A549 (cell line): Measurements from ENCODE around the gene METTL16. TPM values are rescaled to one million over a fixed set of nuclear protein-coding genes. Genes with fewer than 3 reads are reported as not detected.

Experiments used
- ATAC-seq, 2 experiments: fragments of 200-7000 bp in 1 of 2; fragments of >200 bp in 1 of 2; cut with Nextera tagmentation in 1 of 2; cut with Tn5 transposase in 1 of 2; 3 replicates each; pipeline versions ENCODE4 v1.8.0 to v1.9.1; 2018 to 2020; ENCODE audit warnings: mild to moderate bottlenecking in 1 of 2, moderate library complexity in 1 of 2
- CTCF ChIA-PET: fragments of 300-600 bp; sonication (Branson Sonifier 250); formaldehyde crosslinking; extraction: SDS; loops from one replicate; lab custom pipeline; 2021; ENCODE audit warnings: antibody characterized with exemption, inconsistent platforms; lab: Yijun Ruan, JAX
- POLR2A ChIA-PET: fragments of 350-600 bp; formaldehyde crosslinking; extraction: SDS; loops from one replicate; lab custom pipeline; 2021; ENCODE audit warnings: antibody characterized with exemption, inconsistent platforms; lab: Yijun Ruan, JAX
- DNase-seq, 2 experiments: peaks; one replicate each; pipeline versions ENCODE4 v3.0.0 to v3.0.0-alpha.2; 2011 to 2016; ENCODE audit warnings: low read depth in 1 of 2, low spot score in 1 of 2
- FAIRE-seq: peaks from 2 replicates; lab custom pipeline; 2011; peaks lifted over from hg19 to GRCh38; lab: Jason Lieb, UNC
- H3K27ac ChIP-seq, 2 experiments: fragments of >200 bp; sonication (Bioruptor Twin); formaldehyde crosslinking; 3 replicates each; pipeline ENCODE4 v1.5.1; 2016 to 2017
- H3K4me1 ChIP-seq: fragments of >200 bp; sonication (Bioruptor Twin); formaldehyde crosslinking; 3 replicates; pipeline ENCODE4 v1.6.1; 2016
- H3K4me2 ChIP-seq: fragments of >200 bp; sonication (Bioruptor Twin); formaldehyde crosslinking; 3 replicates; pipeline ENCODE4 v1.6.1; 2016
- H3K4me3 ChIP-seq: fragments of >200 bp; sonication (Bioruptor Twin); formaldehyde crosslinking; 3 replicates; pipeline ENCODE4 v1.5.1; 2016
- H3K9me3 ChIP-seq: fragments of >200 bp; sonication (Bioruptor Twin); formaldehyde crosslinking; 3 replicates; pipeline ENCODE4 v1.6.1; 2016
- CBX2 ChIP-seq: fragments of 200-600 bp; sonication (generic); IDR thresholded peaks from 2 replicates; pipeline ENCODE4 v1.6.1; 2016; ENCODE audit warnings: low read depth, mild to moderate bottlenecking, borderline replicate concordance
- CEBPB ChIP-seq, 2 experiments: fragments of >200 bp in 1 of 2; sonication (Bioruptor Twin) in 1 of 2; formaldehyde crosslinking in 1 of 2; IDR thresholded peaks; 2 replicates each; pipeline ENCODE4 v1.6.1; 2012 to 2016
- CHD2 ChIP-seq: fragments of 150-350 bp; IDR thresholded peaks from 2 replicates; pipeline ENCODE4 v1.6.1; 2014; ENCODE audit warnings: low read length; ENCODE audit not compliant: partially characterized antibody
- E2F6 ChIP-seq: IDR thresholded peaks from 2 replicates; pipeline ENCODE4 v1.6.1; 2012; ENCODE audit warnings: low read depth, borderline replicate concordance
- EHF ChIP-seq: fragments of 250-450 bp; sonication (Bioruptor Pico); IDR thresholded peaks from 2 replicates; pipeline ENCODE4 v1.5.0; 2020; ENCODE audit warnings: mild to moderate bottlenecking
- ESRRA ChIP-seq: fragments of 150-350 bp; IDR thresholded peaks from 2 replicates; pipeline ENCODE4 v1.6.1; 2014; ENCODE audit warnings: mild to moderate bottlenecking, low read length, borderline replicate concordance
- FOSL2 ChIP-seq, 2 experiments: fragments of 450-650 bp in 1 of 2; fragments of >200 bp in 1 of 2; sonication (Bioruptor Twin) in 1 of 2; formaldehyde crosslinking; IDR thresholded peaks; 2 replicates each; pipeline versions ENCODE4 v1.5.0 to v1.6.1; 2016 to 2020; ENCODE audit warnings: mild to moderate bottlenecking in 1 of 2, moderate library complexity in 1 of 2
- HDAC2 ChIP-seq: fragments of 200-600 bp; sonication (generic); IDR thresholded peaks from 2 replicates; pipeline ENCODE4 v1.6.1; 2016
- HEYL ChIP-seq: fragments of 250-450 bp; sonication (Bioruptor Pico); IDR thresholded peaks from 2 replicates; pipeline ENCODE4 v1.8.0; 2021; ENCODE audit warnings: mild to moderate bottlenecking, moderate library complexity
- HOXA7 ChIP-seq: fragments of 250-450 bp; sonication (Bioruptor Pico); IDR thresholded peaks from 2 replicates; pipeline ENCODE4 v1.5.0; 2020; ENCODE audit warnings: mild to moderate bottlenecking, moderate library complexity
- HOXB13 ChIP-seq: fragments of 250-450 bp; sonication (Bioruptor Pico); IDR thresholded peaks from 2 replicates; pipeline ENCODE4 v1.5.0; 2020; ENCODE audit warnings: low read depth, mild to moderate bottlenecking, moderate library complexity
- HOXB5 ChIP-seq: fragments of 250-450 bp; sonication (Bioruptor Pico); IDR thresholded peaks from 2 replicates; pipeline ENCODE4 v1.5.0; 2020; ENCODE audit warnings: mild to moderate bottlenecking, moderate library complexity
- JUNB ChIP-seq: fragments of >200 bp; sonication (Bioruptor Twin); formaldehyde crosslinking; IDR thresholded peaks from 2 replicates; pipeline ENCODE4 v1.6.1; 2016
- KDM1A ChIP-seq: fragments of 200-600 bp; sonication (generic); IDR thresholded peaks from 2 replicates; pipeline ENCODE4 v1.6.1; 2016; ENCODE audit warnings: low read depth, mild to moderate bottlenecking
- KDM5A ChIP-seq: fragments of 200-600 bp; sonication (generic); IDR thresholded peaks from 2 replicates; pipeline ENCODE4 v1.6.1; 2016; ENCODE audit warnings: antibody characterized with exemption, mild to moderate bottlenecking
- MAFK ChIP-seq: fragments of 450-650 bp; IDR thresholded peaks from 2 replicates; pipeline ENCODE4 v1.6.1; 2014; ENCODE audit not compliant: partially characterized antibody
- MYC ChIP-seq: IDR thresholded peaks from 2 replicates; pipeline ENCODE4 v1.6.1; 2012; ENCODE audit warnings: mild to moderate bottlenecking, inconsistent platforms, low read length, improper control_type of control experiment, borderline replicate concordance
- NFE2L2 ChIP-seq: fragments of 150-350 bp; conservative IDR thresholded peaks from 2 replicates; pipeline ENCODE4 v1.6.1; 2014; ENCODE audit warnings: low read length
- NR3C1 ChIP-seq: fragments of >200 bp; sonication (Bioruptor Twin); formaldehyde crosslinking; IDR thresholded peaks from 3 replicates; pipeline ENCODE4 v1.6.1; 2017
- PHF8 ChIP-seq: fragments of 200-600 bp; sonication (generic); IDR thresholded peaks from 2 replicates; pipeline ENCODE4 v1.6.1; 2016; ENCODE audit warnings: low read depth, mild to moderate bottlenecking, antibody characterized with exemption, moderate library complexity, borderline replicate concordance
- POLR2A ChIP-seq: IDR thresholded peaks from 2 replicates; pipeline ENCODE4 v1.6.1; 2012; ENCODE audit warnings: mild to moderate bottlenecking, low read length
- POLR2AphosphoS2 ChIP-seq: conservative IDR thresholded peaks from 2 replicates; pipeline ENCODE4 v1.6.1; 2012; ENCODE audit warnings: low read length, improper control_type of control experiment, inconsistent platforms
- RAD21 ChIP-seq, 2 experiments: fragments of >200 bp in 1 of 2; sonication (Bioruptor Twin) in 1 of 2; formaldehyde crosslinking in 1 of 2; IDR thresholded peaks in 1 of 2; conservative IDR thresholded peaks in 1 of 2; 2 replicates in 1 of 2; 3 replicates in 1 of 2; pipeline ENCODE4 v1.6.1; 2012 to 2018; ENCODE audit warnings: inconsistent platforms in 1 of 2
- RCOR1 ChIP-seq: fragments of 150-350 bp; IDR thresholded peaks from 2 replicates; pipeline ENCODE4 v1.6.1; 2014; ENCODE audit warnings: antibody characterized with exemption, low read length, low read depth
- RFX5 ChIP-seq: fragments of 450-650 bp; IDR thresholded peaks from 2 replicates; pipeline ENCODE4 v1.7.1; 2014; ENCODE audit warnings: antibody characterized with exemption, mild to moderate bottlenecking, moderate library complexity
- SMC3 ChIP-seq: fragments of >200 bp; sonication (Bioruptor Twin); formaldehyde crosslinking; IDR thresholded peaks from 3 replicates; pipeline ENCODE4 v1.6.1; 2018; ENCODE audit warnings: inconsistent platforms
- TFCP2L1 ChIP-seq: fragments of 250-450 bp; sonication (Bioruptor Pico); IDR thresholded peaks from 2 replicates; pipeline ENCODE4 v1.5.0; 2021; ENCODE audit warnings: mild to moderate bottlenecking
- TP53 ChIP-seq: fragments of 250-450 bp; sonication (Bioruptor Pico); IDR thresholded peaks from 2 replicates; pipeline ENCODE4 v1.5.0; 2021; ENCODE audit warnings: mild to moderate bottlenecking, moderate library complexity
- ZFP36 ChIP-seq: fragments of 450-650 bp; IDR thresholded peaks from 2 replicates; pipeline ENCODE4 v1.6.1; 2014; ENCODE audit warnings: borderline replicate concordance; ENCODE audit not compliant: partially characterized antibody
- ZNF302 ChIP-seq: fragments of 250-450 bp; sonication (Bioruptor Pico); IDR thresholded peaks from 2 replicates; pipeline ENCODE4 v1.9.0; 2021; ENCODE audit warnings: inconsistent platforms, mild to moderate bottlenecking, moderate library complexity
- ZSCAN20 ChIP-seq: fragments of 250-450 bp; sonication (Bioruptor Pico); IDR thresholded peaks from 2 replicates; pipeline ENCODE4 v1.8.0; 2022; ENCODE audit warnings: mild to moderate bottlenecking, moderate library complexity
- WGBS: methylation state at CpG from one replicate; pipeline ENCODE4 v1.1.6; 2017; ENCODE audit errors: missing lambda C conversion rate; 5-methylcytosine and 5-hydroxymethylcytosine counted together
- polyA plus RNA-seq, 4 experiments: library from polyadenylated mRNA; depleted of rRNA in 3 of 4; stranded (reverse); fragments of >200 nt; fragmentation: RNase III in 1 of 4; extraction: RNeasy Plus Mini Kit Qiagen cat#74134 plus additional on column Dnase treatment in 1 of 4; gene quantifications; 2 replicates in 3 of 4; 3 replicates in 1 of 4; pipeline ENCODE4 v1.2.3, GENCODE V29; 2011 to 2017
- TF ChIP-seq, protein P1 (sequence below): IDR thresholded peaks from 2 replicates; pipeline ENCODE4 v1.6.1; 2012
- TF ChIP-seq, protein P2 (sequence below): IDR thresholded peaks from 2 replicates; pipeline ENCODE4 v1.6.1; 2012

Gene METTL16
- polyA plus RNA-seq, 2 of the 4 experiments (the other 2 are of a cell fraction): 26.5 to 58.0 TPM

- TF ChIP-seq, protein P1, sequence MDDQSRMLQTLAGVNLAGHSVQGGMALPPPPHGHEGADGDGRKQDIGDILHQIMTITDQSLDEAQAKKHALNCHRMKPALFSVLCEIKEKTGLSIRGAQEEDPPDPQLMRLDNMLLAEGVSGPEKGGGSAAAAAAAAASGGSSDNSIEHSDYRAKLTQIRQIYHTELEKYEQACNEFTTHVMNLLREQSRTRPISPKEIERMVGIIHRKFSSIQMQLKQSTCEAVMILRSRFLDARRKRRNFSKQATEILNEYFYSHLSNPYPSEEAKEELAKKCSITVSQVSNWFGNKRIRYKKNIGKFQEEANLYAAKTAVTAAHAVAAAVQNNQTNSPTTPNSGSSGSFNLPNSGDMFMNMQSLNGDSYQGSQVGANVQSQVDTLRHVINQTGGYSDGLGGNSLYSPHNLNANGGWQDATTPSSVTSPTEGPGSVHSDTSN: 0 out of 2 replicates have a peak, but pooled peaks have one; percentile 22
- TF ChIP-seq KDM5A: no peak
- no peak for TF ChIP-seq E2F6
- TF ChIP-seq EHF (CRISPR knock-in tag): no peak
- TF ChIP-seq RFX5: 0 out of 2 replicates have a peak, but pooled peaks have one; percentile 7
- TF ChIP-seq RCOR1: no peak
- no peak for TF ChIP-seq FOSL2 (IDR thresholded peaks at IDR 0.05)
- no peak for TF ChIP-seq FOSL2 (CRISPR knock-in tag; IDR thresholded peaks at IDR 0.05)
- 0 out of 2 replicates have a peak, but pooled peaks have one; percentile 52 for TF ChIP-seq HOXB5 (CRISPR knock-in tag)
These were observed 110.7 kb downstream of the METTL16 start, which contains the start of gene MNT (continued) for GRCh38 chr17:2400877-2401425.

GRCh38 chr17:2400474-2400866, 111.2 kb downstream of the METTL16 start:
- H3K27ac ChIP-seq: peak overlapping the region; percentile 95 to 97
- ChIA-PET CTCF (interaction anchor here (1.1 to 28.1 kb wide), 4 partner anchors 12 to 33 kb away, joined by 3 to 1099 read pairs (median 60); no protein-coding TSS in a partner anchor), POLR2A (interaction anchor here (1.2 to 2.6 kb wide), 4 partner anchors 8 to 18 kb away, joined by 9 to 51 read pairs (median 13); no protein-coding TSS in a partner anchor)
- H3K4me2 ChIP-seq: peak overlapping the region; percentile 99
- ATAC-seq (peak; percentile 0; a peak in 2 of 6 replicates), FAIRE-seq (no peak), DNase-seq (peak in 1 of 2 experiments; percentile 69)
- TF ChIP-seq HOXB13 (CRISPR knock-in tag) (no peak), KDM5A (no peak), NR3C1 (no peak), POLR2A (no peak), HDAC2 (no peak; the same call in 1 of the 2 replicates), CEBPB (IDR thresholded peaks at IDR 0.05) (no peak), MYC (no peak; the same call in 1 of the 2 replicates), HEYL (CRISPR knock-in tag) (peak; percentile 57; the same call in 1 of the 2 replicates), PHF8 (0 out of 2 replicates have a peak, but pooled peaks have one; percentile 29), CBX2 (no peak), MAFK (no peak), CHD2 (no peak), JUNB (no peak), NFE2L2 (no peak), ZSCAN20 (CRISPR knock-in tag) (no peak), RAD21 (conservative IDR thresholded peaks at IDR 0.05 in 1 of 2, IDR thresholded peaks at IDR 0.05 in 1 of 2) (no peak), SMC3 (no peak; the same call in 2 of the 3 replicates), E2F6 (no peak; the same call in 1 of the 2 replicates), ZFP36 (no peak), TP53 (no peak), HOXB5 (CRISPR knock-in tag) (no peak), TFCP2L1 (CRISPR knock-in tag) (peak; percentile 60; the same call in 1 of the 2 replicates), HOXA7 (CRISPR knock-in tag) (no peak), ZNF302 (no peak), ESRRA (no peak), RCOR1 (no peak), POLR2AphosphoS2 (no peak), KDM1A (no peak)
- TF ChIP-seq, protein P2, sequence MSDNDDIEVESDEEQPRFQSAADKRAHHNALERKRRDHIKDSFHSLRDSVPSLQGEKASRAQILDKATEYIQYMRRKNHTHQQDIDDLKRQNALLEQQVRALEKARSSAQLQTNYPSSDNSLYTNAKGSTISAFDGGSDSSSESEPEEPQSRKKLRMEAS: peak; percentile 74; the same call in 1 of the 2 replicates
- TF ChIP-seq, protein P1: no peak
- H3K9me3 ChIP-seq: no peaks in the 10 kb centered on the region
- peak overlapping the region; percentile 99 for H3K4me3 ChIP-seq
- H3K4me1 ChIP-seq: peaks cover 60% of the 10 kb centered on the region
- WGBS: 1% methylated on average over 27 of the region's 43 CpGs
